GM18508 (cell line): ENCODE measurements around the gene SPIN2A.
"Not testable (repeated sequence)": the region's sequence is repeated elsewhere in the genome, so short reads cannot be mapped to it uniquely, and the experiment has no call there.

Source experiments
- ATAC-seq: cut with Tn5 transposase; IDR thresholded peaks from one replicate; pipeline ENCODE4 v1.9.1; 2021; ENCODE audit warnings: moderate number of reproducible peaks; ENCODE audit not compliant: insufficient read depth, unreplicated experiment

Gene SPIN2A

GRCh38 chrX:57137073-57137472 lies at the start of gene SPIN2A:
Gene SPIN2A, minus strand, starts transcription at chrX:57137397. Its CDS starts 800 bp downstream, at chrX:57136597.
- ATAC-seq: not testable (repeated sequence)

- no peak for ATAC-seq
Observed at GRCh38 chrX:57178605-57179004, 41.4 kb upstream of the SPIN2A start.

- no peak for ATAC-seq
Observed at GRCh38 chrX:57177070-57177469, 39.9 kb upstream of the SPIN2A start.

DNA sequence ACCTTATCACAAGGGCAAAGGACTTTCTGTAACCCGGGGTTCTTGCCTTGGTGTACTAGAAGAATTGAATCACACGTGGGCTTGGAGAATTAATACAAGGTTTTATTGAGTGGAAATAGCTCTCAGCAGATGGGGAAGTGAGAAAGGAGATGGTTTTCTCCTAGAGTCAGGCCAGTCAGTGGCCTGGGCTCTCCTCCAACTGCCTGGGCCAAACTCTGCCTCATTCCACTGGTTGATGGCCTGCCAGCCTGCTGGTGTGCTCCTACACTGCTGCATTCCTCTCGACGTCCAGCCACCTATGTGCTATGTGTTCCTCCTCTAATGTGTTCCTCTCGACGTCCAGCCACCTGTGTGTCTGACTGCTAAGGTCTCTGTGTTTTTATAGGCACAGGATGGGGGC lies 35.3 kb upstream of the SPIN2A start:
- ATAC-seq: no peak

DNA sequence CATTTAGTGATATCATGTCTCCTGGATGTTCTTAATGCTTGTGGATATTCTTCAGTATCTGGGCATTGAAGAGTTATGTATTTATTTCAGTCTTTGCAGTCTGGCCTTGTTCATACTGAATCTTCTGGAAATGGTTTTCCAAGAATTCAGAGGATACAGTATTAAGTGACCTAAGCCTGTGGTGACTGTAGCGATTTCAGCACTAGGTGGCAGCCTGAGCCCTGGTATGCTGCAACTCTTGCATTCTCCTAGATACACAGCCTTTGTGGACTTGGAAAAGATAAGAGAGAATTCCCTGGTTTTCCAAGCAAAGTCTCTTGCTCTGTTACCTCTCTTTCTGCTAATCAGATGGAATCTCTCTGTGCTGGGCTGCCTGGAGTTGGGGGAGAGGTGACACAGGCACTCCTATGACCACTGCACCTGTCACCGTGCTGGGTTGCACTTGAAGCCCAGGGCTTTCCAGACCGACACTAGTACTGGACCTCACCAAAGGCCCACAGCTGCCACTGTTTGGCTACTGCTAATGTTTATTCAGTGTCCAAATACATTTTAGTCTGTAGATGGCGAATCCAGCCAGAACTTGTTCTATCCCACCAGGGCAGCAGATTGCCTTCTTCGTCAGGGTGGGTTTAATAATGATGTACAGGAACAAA lies 19.3 kb upstream of the SPIN2A start:
- no peak for ATAC-seq

- ATAC-seq: no peak
Observed at GRCh38 chrX:57155171-57155570, 18.0 kb upstream of the SPIN2A start.

DNA sequence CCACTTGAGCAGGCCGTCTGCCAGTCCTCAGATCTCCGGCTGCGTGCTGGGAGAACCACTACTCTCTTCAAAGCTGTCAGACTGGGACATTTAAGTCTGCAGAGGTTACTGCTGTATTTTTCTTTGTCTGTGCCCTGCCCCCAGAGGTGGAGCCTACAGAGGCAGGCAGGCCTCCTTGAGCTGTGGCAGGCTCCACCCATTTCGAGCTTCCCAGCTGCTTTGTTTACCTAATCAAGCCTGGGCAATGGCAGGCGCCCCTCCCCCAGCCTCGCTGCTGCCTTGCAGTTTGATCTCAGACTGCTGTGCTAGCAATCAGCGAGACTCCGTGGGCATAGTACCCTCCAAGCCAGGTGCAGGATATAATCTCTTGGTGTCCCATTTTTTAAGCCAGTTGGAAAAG lies 15.0 kb upstream of the SPIN2A start:
- not testable (repeated sequence) for ATAC-seq

GRCh38 chrX:57138674-57139073 lies 1.5 kb upstream of the SPIN2A start:
- no peak for ATAC-seq

- ATAC-seq: no peak
Observed at GRCh38 chrX:57137501-57137900, 304 bp upstream of the SPIN2A start.

DNA sequence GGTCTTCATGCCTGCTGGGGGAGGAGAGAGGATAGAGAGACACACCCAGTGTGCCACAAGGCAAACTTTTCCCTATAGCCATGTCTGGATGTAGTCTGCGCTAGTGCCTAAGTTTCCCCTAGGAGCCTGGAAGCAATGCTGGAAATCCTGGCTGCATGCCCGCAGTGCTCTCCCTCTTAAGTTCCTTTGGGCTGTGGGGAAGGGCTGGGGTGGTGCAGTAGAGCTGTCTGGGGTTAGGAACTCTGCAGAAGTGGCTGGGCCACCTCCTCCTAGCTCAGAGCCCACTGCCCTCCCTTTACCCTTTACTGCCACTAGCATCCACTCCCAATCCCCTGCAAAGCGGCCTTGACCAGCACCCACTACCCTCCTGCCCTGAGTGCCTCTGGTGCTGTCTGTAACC lies 608 bp downstream of the SPIN2A start:
- ATAC-seq: not testable (repeated sequence)

- no peak for ATAC-seq
Observed at GRCh38 chrX:57135287-57135686, 1.9 kb downstream of the SPIN2A start.

DNA sequence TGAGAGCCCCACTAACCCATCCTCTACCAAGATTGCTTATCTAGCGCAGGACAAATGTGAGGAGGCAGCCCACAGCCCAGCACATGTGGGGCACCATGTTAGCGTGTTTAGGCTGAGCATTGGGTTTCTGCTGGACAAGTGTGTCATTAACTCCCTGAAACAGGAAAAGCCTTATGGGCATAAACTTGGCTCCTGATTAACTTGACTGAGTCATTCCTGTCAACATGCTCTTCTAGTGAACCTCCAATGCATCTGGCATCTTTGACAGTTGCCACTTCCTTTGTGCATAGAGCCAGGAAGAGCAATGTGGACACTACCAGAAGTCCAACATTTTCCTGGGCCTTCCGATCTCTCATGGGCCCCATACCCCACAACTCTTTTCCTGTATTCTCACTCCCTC lies 2.5 kb downstream of the SPIN2A start:
- no peak for ATAC-seq

GRCh38 chrX:57133706-57134105 lies 3.5 kb downstream of the SPIN2A start:
- ATAC-seq: no peak

- not testable (repeated sequence) for ATAC-seq
Observed at GRCh38 chrX:57133284-57133683, 3.9 kb downstream of the SPIN2A start.

- ATAC-seq: no peak
Observed at GRCh38 chrX:57132046-57132445, 5.2 kb downstream of the SPIN2A start.

DNA sequence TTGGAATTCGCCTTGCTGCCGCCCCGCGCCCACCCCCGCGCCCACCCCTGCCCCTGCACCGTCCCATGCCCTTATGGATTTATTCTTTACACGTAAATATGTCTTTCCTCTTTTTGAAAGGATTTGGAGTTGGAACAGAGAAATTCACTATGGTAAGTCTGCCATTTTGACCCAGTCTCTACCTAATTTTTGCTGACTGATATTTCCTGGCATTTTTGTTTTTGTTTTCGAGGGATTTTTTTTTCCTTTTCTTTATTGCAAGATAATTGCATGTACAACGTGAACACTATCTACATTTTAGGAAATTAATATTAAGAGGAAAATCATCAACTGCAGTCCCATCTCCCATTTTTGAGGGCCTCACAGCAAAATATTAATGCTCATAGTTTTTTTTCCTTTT lies 15.4 kb downstream of the SPIN2A start:
- ATAC-seq: no peak

GRCh38 chrX:57121162-57121755 lies 15.9 kb downstream of the SPIN2A start, which contains the start of gene SPIN2B:
Gene SPIN2B, minus strand, starts transcription at chrX:57121548.
- peak; percentile 97 for ATAC-seq

DNA sequence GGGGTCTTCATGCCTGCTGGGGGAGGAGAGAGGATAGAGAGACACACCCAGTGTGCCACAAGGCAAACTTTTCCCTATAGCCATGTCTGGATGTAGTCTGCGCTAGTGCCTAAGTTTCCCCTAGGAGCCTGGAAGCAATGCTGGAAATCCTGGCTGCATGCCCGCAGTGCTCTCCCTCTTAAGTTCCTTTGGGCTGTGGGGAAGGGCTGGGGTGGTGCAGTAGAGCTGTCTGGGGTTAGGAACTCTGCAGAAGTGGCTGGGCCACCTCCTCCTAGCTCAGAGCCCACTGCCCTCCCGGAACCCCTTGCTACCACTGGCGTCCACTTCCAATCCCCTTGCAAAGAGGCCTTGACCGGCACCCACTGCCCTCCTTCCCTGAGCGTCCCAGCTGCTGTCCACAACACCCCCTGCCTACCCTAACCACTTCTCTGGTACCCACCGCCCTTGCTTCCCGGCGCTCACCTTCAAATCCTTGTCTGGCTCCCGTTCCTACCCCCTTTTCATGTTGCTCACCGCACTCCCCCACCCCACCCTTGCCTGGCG lies 16.5 kb downstream of the SPIN2A start:
- ATAC-seq: not testable (repeated sequence)

DNA sequence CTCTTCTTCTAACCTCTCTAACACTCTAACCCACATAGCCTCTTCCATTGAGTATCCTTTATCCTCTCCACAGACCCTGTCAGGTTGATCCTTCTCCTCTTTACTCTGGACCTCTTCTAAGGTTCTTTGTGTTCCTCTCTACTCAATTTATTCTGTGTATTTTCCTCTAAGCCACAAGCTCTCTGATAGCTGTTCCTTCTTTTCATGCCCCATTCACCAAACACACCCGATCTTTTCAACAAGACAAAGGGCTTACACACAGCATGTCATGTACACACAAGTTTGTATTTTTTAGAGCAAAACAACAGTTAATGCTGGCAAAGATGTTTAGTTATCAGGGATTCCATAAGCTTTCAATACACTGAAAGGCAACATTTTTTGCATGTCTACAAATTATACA lies 17.8 kb downstream of the SPIN2A start:
- ATAC-seq: no peak

- ATAC-seq: not testable (repeated sequence)
Observed at GRCh38 chrX:57117566-57117965, 19.6 kb downstream of the SPIN2A start.

GRCh38 chrX:57104921-57105398 lies 32.2 kb downstream of the SPIN2A start:
- no peak for ATAC-seq

- ATAC-seq: no peak
Observed at GRCh38 chrX:57104406-57104805, 32.8 kb downstream of the SPIN2A start.
